HepG2 (cell line): ENCODE results near the gene PPME1. TPM values are rescaled to one million over a fixed set of nuclear protein-coding genes. Genes with fewer than 3 reads are reported as not detected.
A peak's percentile ranks its signal among the peaks of the same experiment; 100 is the strongest.

Source experiments
- BRCA1 ChIP-seq: sonication (generic); formaldehyde crosslinking; IDR thresholded peaks from 2 replicates; pipeline ENCODE4 v1.4.0; 2020; ENCODE audit warnings: missing genetic modification reagents
- ETV6 ChIP-seq: sonication (generic); formaldehyde crosslinking; conservative IDR thresholded peaks from 2 replicates; pipeline ENCODE4 v1.4.0; 2020; ENCODE audit warnings: missing genetic modification reagents
- GZF1 ChIP-seq: sonication (generic); formaldehyde crosslinking; IDR thresholded peaks from 2 replicates; pipeline ENCODE4 v1.5.1; 2020; ENCODE audit warnings: mild to moderate bottlenecking, missing genetic modification reagents
- HOXD1 ChIP-seq: sonication (generic); formaldehyde crosslinking; IDR thresholded peaks from 2 replicates; pipeline ENCODE4 v1.5.0; 2020; ENCODE audit warnings: missing genetic modification reagents
- MXD3 ChIP-seq: IDR thresholded peaks from 2 replicates; pipeline ENCODE4 v1.6.1; 2016; ENCODE audit warnings: mild to moderate bottlenecking, missing biosample characterization, missing genetic modification reagents
- NFE2 ChIP-seq: sonication (generic); formaldehyde crosslinking; IDR thresholded peaks from 2 replicates; pipeline ENCODE4 v1.4.0; 2020; ENCODE audit warnings: missing genetic modification reagents
- PHF5A ChIP-seq: IDR thresholded peaks from one replicate; pipeline ENCODE4 v1.6.1; 2018; ENCODE audit warnings: low read depth, missing genetic modification reagents; ENCODE audit not compliant: unreplicated experiment
- POLR2G ChIP-seq: fragments of 200-400 bp; formaldehyde crosslinking; IDR thresholded peaks from 2 replicates; pipeline ENCODE4 v1.6.1; 2018; ENCODE audit warnings: mild to moderate bottlenecking, low read depth, low read length, moderate library complexity
- RAD51 ChIP-seq: fragments of 450-650 bp; IDR thresholded peaks from 2 replicates; pipeline ENCODE4 v1.6.1; 2016; ENCODE audit warnings: borderline replicate concordance
- SALL2 ChIP-seq: sonication (generic); formaldehyde crosslinking; IDR thresholded peaks from 2 replicates; pipeline ENCODE4 v1.8.1; 2023; ENCODE audit warnings: mild to moderate bottlenecking, missing genetic modification reagents, inconsistent platforms
- SATB2 ChIP-seq: sonication (generic); formaldehyde crosslinking; IDR thresholded peaks from 2 replicates; pipeline ENCODE4 v1.5.0; 2020; ENCODE audit warnings: missing genetic modification reagents
- TARDBP ChIP-seq: sonication (generic); formaldehyde crosslinking; IDR thresholded peaks from 2 replicates; pipeline ENCODE4 v1.8.0; 2022; ENCODE audit warnings: mild to moderate bottlenecking, missing genetic modification reagents
- TCF7 ChIP-seq: sonication (generic); IDR thresholded peaks from 2 replicates; pipeline ENCODE4 v1.6.1; 2016; ENCODE audit warnings: antibody characterized with exemption, low read depth
- ZBTB2 ChIP-seq: sonication (generic); formaldehyde crosslinking; IDR thresholded peaks from 2 replicates; pipeline ENCODE4 v1.8.0; 2022; ENCODE audit warnings: low read depth, missing genetic modification reagents
- ZFP36 ChIP-seq: fragments of 150-350 bp; IDR thresholded peaks from 2 replicates; pipeline ENCODE4 v1.6.1; 2018; ENCODE audit warnings: borderline replicate concordance, low read length, low read depth; ENCODE audit not compliant: partially characterized antibody
- ZNF292 ChIP-seq: sonication (generic); formaldehyde crosslinking; IDR thresholded peaks from 2 replicates; pipeline ENCODE4 v1.8.1; 2022; ENCODE audit warnings: mild to moderate bottlenecking, low read depth, missing genetic modification reagents, borderline replicate concordance
- ZNF33B ChIP-seq: sonication (generic); formaldehyde crosslinking; IDR thresholded peaks from 2 replicates; pipeline ENCODE4 v1.5.1; 2020; ENCODE audit warnings: mild to moderate bottlenecking, missing genetic modification reagents
- ZNF513 ChIP-seq: sonication (generic); formaldehyde crosslinking; conservative IDR thresholded peaks from 2 replicates; pipeline ENCODE4 v1.5.0; 2020; ENCODE audit warnings: missing genetic modification reagents
- ZNF879 ChIP-seq: sonication (generic); formaldehyde crosslinking; IDR thresholded peaks from 2 replicates; pipeline ENCODE4 v1.8.1; 2023; ENCODE audit warnings: missing genetic modification reagents
- polyA plus RNA-seq, 8 experiments: library from polyadenylated mRNA; depleted of rRNA in 3 of 8; stranded (reverse) in 7 of 8; unstranded in 1 of 8; fragments of >200 nt; fragmentation: Illumina TruSeq in 4 of 8; extraction: Trizol in 4 of 8; gene quantifications; 2 replicates each; pipeline versions ENCODE4 v1.2.1 to v1.2.3, GENCODE V29; 2011 to 2016; ENCODE audit warnings: low read depth in 4 of 8, missing spikeins in 1 of 8, mixed read lengths in 1 of 8; ENCODE audit not compliant: insufficient read depth in 1 of 8
- total RNA-seq, 5 experiments: library from RNA; depleted of rRNA; stranded (reverse); fragments of >200 nt; fragmentation: Illumina TruSeq; extraction: Trizol; gene quantifications; 2 replicates each; pipeline ENCODE4 v1.2.3, GENCODE V29; 2016; ENCODE audit warnings: low read depth in 1 of 5
- TF ChIP-seq, protein P1 (sequence below): IDR thresholded peaks from 2 replicates; pipeline ENCODE4 v1.6.1; 2012; ENCODE audit warnings: low read length, improper control_type of control experiment
- TF ChIP-seq, protein P2 (sequence below): sonication (generic); formaldehyde crosslinking; IDR thresholded peaks from 2 replicates; pipeline ENCODE4 v1.5.1; 2020; ENCODE audit warnings: missing genetic modification reagents, mild to moderate bottlenecking, borderline replicate concordance

Gene PPME1
- total and polyA plus RNA-seq, 2 of the 13 experiments (the other 11 are each of a cell fraction or from before 2014, with no cell fraction given): 31.3 to 56.0 TPM

DNA sequence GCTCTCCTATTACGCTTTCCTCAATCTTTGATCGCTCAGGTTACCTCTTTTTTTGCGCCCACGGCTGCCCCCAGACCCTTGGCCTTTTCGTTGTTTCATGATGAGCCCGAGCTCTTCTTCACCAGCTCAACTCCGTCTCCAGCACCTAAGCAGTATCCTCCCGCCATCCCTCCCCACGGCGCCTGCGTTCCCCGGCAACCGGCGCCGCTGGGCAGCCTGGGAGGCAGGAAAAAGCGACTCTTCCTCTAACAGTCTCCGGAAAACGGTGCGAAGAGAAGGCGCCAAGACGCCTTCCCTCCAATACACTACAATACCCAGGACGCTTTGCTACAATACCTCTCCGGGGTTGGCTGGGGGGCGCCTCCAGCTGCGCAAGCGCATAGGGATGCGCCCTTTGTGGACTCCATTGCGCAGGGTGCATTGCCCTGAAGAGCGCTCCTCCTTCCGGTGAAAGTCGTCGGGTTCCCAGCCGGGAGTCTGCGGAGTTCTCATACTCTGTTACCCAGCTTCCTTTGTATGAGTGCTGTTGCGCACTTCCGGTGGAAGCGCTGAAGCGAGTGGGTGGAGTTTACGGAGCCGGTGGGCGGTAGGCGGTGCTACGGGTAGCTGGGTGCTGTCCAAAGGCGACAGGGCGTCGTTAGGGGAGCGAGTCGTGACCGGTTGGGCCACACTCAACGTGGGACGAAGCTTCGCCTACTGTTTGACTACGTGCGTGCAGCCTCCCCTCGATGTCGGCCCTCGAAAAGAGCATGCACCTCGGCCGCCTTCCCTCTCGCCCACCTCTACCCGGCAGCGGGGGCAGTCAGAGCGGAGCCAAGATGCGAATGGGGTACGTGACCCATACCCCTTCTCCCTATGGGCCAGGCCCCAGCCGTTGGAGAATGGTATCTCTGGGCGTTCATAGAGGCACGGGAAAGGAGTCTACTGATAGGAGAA lies at the start of gene PPME1, which contains the start of gene C2CD3 (continued):
- TF ChIP-seq, protein P1, sequence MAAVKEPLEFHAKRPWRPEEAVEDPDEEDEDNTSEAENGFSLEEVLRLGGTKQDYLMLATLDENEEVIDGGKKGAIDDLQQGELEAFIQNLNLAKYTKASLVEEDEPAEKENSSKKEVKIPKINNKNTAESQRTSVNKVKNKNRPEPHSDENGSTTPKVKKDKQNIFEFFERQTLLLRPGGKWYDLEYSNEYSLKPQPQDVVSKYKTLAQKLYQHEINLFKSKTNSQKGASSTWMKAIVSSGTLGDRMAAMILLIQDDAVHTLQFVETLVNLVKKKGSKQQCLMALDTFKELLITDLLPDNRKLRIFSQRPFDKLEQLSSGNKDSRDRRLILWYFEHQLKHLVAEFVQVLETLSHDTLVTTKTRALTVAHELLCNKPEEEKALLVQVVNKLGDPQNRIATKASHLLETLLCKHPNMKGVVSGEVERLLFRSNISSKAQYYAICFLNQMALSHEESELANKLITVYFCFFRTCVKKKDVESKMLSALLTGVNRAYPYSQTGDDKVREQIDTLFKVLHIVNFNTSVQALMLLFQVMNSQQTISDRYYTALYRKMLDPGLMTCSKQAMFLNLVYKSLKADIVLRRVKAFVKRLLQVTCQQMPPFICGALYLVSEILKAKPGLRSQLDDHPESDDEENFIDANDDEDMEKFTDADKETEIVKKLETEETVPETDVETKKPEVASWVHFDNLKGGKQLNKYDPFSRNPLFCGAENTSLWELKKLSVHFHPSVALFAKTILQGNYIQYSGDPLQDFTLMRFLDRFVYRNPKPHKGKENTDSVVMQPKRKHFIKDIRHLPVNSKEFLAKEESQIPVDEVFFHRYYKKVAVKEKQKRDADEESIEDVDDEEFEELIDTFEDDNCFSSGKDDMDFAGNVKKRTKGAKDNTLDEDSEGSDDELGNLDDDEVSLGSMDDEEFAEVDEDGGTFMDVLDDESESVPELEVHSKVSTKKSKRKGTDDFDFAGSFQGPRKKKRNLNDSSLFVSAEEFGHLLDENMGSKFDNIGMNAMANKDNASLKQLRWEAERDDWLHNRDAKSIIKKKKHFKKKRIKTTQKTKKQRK: no peak
- TF ChIP-seq ZFP36: no peak
- peak; percentile 93; the same call in 1 of the 2 replicates for TF ChIP-seq BRCA1 (CRISPR knock-in tag)
- no peak for TF ChIP-seq NFE2 (CRISPR knock-in tag)
- TF ChIP-seq, protein P2, sequence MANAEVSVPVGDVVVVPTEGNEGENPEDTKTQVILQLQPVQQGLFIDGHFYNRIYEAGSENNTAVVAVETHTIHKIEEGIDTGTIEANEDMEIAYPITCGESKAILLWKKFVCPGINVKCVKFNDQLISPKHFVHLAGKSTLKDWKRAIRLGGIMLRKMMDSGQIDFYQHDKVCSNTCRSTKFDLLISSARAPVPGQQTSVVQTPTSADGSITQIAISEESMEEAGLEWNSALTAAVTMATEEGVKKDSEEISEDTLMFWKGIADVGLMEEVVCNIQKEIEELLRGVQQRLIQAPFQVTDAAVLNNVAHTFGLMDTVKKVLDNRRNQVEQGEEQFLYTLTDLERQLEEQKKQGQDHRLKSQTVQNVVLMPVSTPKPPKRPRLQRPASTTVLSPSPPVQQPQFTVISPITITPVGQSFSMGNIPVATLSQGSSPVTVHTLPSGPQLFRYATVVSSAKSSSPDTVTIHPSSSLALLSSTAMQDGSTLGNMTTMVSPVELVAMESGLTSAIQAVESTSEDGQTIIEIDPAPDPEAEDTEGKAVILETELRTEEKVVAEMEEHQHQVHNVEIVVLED (CRISPR knock-in tag): peak; percentile 87; the same call in 1 of the 2 replicates
- peak; percentile 95 for TF ChIP-seq SALL2
- 0 out of 2 replicates have a peak, but pooled peaks have one; percentile 26 for TF ChIP-seq SATB2
- peak; percentile 76; the same call in 1 of the 2 replicates for TF ChIP-seq ZBTB2 (CRISPR knock-in tag)
- TF ChIP-seq ZNF513 (CRISPR knock-in tag): no peak
- no peak for TF ChIP-seq ZNF879 (CRISPR knock-in tag)
- 0 out of 2 replicates have a peak, but pooled peaks have one; percentile 41 for TF ChIP-seq ETV6 (CRISPR knock-in tag)
- TF ChIP-seq ZNF33B (CRISPR knock-in tag): peak; percentile 65; the same call in 1 of the 2 replicates
- peak; percentile 93 for TF ChIP-seq POLR2G
- no peak for TF ChIP-seq RAD51
- TF ChIP-seq PHF5A (CRISPR knock-in tag): no peak
- peak; percentile 87 for TF ChIP-seq HOXD1
- no peak for TF ChIP-seq TCF7
- 0 out of 2 replicates have a peak, but pooled peaks have one; percentile 35 for TF ChIP-seq MXD3 (CRISPR knock-in tag)
- peak; percentile 39; the same call in 1 of the 2 replicates for TF ChIP-seq ZNF292 (CRISPR knock-in tag)
- peak; percentile 55; the same call in 1 of the 2 replicates for TF ChIP-seq GZF1 (CRISPR knock-in tag)
- TF ChIP-seq TARDBP (CRISPR knock-in tag): peak; percentile 69
